Smooth muscle cell of the brain vasculature (primary cell): ENCODE results near the gene SLC5A2.
"Not testable (repeated sequence)": the region's sequence is repeated elsewhere in the genome, so short reads cannot be mapped to it uniquely, and the experiment has no call there.

Experiments used
- DNase-seq: peaks from one replicate; pipeline ENCODE4 v3.0.0-alpha.2; 2012; ENCODE audit warnings: low read depth, low spot score

Gene SLC5A2

GRCh38 chr16:31496670-31497069 is 13.7 kb downstream of the SLC5A2 start:
- DNase-seq: no peak

- no peak for DNase-seq
Measured at GRCh38 chr16:31498493-31498892, 15.6 kb downstream of the SLC5A2 start.

GRCh38 chr16:31499928-31500327 is 17.0 kb downstream of the SLC5A2 start:
- DNase-seq: no peak

GRCh38 chr16:31501226-31501965 is 18.5 kb downstream of the SLC5A2 start:
- DNase-seq: no peak

- DNase-seq: no peak
Measured at GRCh38 chr16:31501966-31502348, 19.0 kb downstream of the SLC5A2 start.

GRCh38 chr16:31502981-31503380 is 20.1 kb downstream of the SLC5A2 start:
- DNase-seq: no peak

GRCh38 chr16:31503555-31503954 is 20.6 kb downstream of the SLC5A2 start:
- DNase-seq: not testable (repeated sequence)

GRCh38 chr16:31504159-31504558 is 21.2 kb downstream of the SLC5A2 start:
- DNase-seq: no peak

GRCh38 chr16:31505483-31505882 is 22.6 kb downstream of the SLC5A2 start:
- DNase-seq: no peak

- no peak for DNase-seq
Measured at GRCh38 chr16:31507617-31507928, 24.6 kb downstream of the SLC5A2 start.

GRCh38 chr16:31507929-31508705 is 25.2 kb downstream of the SLC5A2 start, which contains the start of gene RUSF1:
Gene RUSF1 (minus strand): TSS chr16:31508391. CDS start chr16:31508373, 18 bp downstream.
- DNase-seq: peak; percentile 81

GRCh38 chr16:31508706-31509195 is 25.8 kb downstream of the SLC5A2 start:
- DNase-seq: peak; percentile 6

GRCh38 chr16:31513126-31513525 is 30.2 kb downstream of the SLC5A2 start:
- DNase-seq: no peak

GRCh38 chr16:31513884-31514283 is 31.0 kb downstream of the SLC5A2 start:
- DNase-seq: no peak

GRCh38 chr16:31517800-31518402 is 35.0 kb downstream of the SLC5A2 start:
- DNase-seq: no peak

- DNase-seq: no peak
Measured at GRCh38 chr16:31519759-31520431, 37.0 kb downstream of the SLC5A2 start.

GRCh38 chr16:31521368-31521767 is 38.4 kb downstream of the SLC5A2 start:
- DNase-seq: no peak

GRCh38 chr16:31522071-31522470 is 39.1 kb downstream of the SLC5A2 start:
- no peak for DNase-seq

- not testable (repeated sequence) for DNase-seq
Measured at GRCh38 chr16:31523768-31524167, 40.8 kb downstream of the SLC5A2 start.

- no peak for DNase-seq
Measured at GRCh38 chr16:31525113-31525512, 42.2 kb downstream of the SLC5A2 start.

GRCh38 chr16:31527734-31528274 is 44.9 kb downstream of the SLC5A2 start, which contains the start of gene AHSP:
Gene AHSP (plus strand): TSS chr16:31527900. CDS start chr16:31528140, 240 bp downstream.
- no peak for DNase-seq
